ENCODE results near the gene PLA2R1.
"Not testable (repeated sequence)": the region's sequence is repeated elsewhere in the genome, so short reads cannot be mapped to it uniquely, and the experiment has no call there.

PLA2R1 gene

DNA sequence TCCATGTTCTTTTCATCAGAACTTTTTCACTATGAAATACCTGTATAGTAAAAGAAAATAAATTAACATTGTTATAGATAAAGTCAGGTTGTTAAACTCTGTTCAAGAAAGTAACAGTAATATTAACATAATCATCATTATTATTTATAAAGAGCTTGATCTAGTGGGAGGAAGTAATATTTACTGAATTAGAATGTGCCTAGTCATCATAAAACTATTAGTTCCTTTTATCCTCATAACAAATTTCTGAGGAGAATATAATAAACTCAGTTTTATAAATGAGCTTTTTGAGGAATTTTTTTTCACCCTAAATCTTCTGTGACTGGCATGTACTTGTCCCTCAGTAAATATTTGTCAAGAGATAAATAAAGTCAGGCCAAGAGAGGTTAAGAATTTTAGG is 78.4 kb downstream of the PLA2R1 start:
- no peak for DNase-seq (ENCODE audit: low read depth)
- TF ChIP-seq, protein P1, sequence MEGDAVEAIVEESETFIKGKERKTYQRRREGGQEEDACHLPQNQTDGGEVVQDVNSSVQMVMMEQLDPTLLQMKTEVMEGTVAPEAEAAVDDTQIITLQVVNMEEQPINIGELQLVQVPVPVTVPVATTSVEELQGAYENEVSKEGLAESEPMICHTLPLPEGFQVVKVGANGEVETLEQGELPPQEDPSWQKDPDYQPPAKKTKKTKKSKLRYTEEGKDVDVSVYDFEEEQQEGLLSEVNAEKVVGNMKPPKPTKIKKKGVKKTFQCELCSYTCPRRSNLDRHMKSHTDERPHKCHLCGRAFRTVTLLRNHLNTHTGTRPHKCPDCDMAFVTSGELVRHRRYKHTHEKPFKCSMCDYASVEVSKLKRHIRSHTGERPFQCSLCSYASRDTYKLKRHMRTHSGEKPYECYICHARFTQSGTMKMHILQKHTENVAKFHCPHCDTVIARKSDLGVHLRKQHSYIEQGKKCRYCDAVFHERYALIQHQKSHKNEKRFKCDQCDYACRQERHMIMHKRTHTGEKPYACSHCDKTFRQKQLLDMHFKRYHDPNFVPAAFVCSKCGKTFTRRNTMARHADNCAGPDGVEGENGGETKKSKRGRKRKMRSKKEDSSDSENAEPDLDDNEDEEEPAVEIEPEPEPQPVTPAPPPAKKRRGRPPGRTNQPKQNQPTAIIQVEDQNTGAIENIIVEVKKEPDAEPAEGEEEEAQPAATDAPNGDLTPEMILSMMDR (conservative IDR thresholded peaks at IDR 0.05; ENCODE audit: control insufficient read depth, insufficient read depth, low read depth, low read length) = no peak
- H3K4me3 ChIP-seq (ENCODE audit: control insufficient read depth, low read depth, low read length) = no peak overlapping the region

DNA sequence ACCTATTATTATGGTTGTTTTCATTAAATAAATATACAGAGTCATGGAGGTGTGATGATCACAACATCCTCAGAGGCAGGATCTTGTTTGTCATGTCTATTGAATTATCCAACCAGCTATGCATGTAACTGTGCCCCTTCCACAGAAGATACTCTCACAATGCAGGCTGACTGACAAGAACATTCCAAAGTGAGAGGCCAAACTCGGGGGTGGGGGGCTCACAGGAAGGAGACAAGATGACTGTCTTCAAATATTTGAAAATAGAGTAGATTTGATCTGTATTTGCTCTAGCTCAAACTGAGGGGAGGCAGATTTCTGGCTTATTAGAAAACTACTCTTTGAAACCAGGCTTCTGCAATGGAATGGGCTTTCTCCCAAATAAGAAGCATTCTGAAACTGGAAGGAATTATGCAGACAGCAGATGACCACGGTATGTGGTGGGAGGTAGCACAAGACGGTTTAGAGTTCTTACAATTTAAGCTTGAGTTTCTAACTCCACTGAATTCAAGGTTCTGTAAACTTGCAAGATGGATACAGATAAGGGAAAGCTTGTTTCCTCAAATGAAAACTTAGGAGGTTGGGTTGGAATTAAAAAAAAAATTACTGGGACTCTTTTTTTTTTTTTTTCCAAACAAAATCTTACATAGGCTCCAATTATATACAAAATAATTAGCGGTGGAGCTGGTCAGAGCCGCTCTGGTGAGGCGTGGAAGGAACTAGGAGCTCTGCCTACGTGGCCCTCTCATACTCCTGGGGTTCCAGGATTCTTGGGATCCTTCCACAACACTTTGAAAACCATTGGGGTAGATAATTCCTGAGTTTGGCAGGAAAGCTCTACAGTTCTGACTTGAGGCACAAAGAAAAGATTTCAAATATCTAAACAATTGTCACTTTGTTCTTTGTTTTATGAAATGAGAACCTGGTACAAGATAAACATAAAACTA is 79.3 kb downstream of the PLA2R1 start:
- TF ChIP-seq, protein P1 (conservative IDR thresholded peaks at IDR 0.05; ENCODE audit: control insufficient read depth, insufficient read depth, low read depth, low read length) = no peak
- peak; percentile 65 for DNase-seq (ENCODE audit: low read depth)
- H3K4me3 ChIP-seq (ENCODE audit: control insufficient read depth, low read depth, low read length) = no peak overlapping the region

DNA sequence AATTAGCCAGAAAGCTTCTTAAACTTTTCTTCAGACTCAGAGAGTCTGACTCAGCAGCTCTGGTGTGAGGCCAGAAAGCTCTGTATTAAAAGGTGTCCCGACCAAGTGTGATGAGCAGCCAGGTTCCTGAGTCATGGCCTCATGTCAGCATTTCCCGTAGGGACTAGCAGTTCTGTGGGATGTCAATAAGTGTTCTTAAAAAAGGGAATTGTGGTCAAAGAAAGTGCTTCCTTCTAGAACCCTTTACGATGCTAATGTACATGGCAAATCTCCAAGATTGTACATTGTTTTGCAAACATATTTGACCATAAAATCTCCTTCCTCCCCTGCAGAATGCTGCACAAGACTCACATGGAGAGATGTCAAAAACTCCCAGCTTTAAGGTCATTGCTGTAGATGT is 80.1 kb downstream of the PLA2R1 start:
- no peak overlapping the region for H3K4me3 ChIP-seq (ENCODE audit: control insufficient read depth, low read depth, low read length)
- TF ChIP-seq, protein P1 (conservative IDR thresholded peaks at IDR 0.05; ENCODE audit: control insufficient read depth, insufficient read depth, low read depth, low read length) = no peak
- peak; percentile 98 for DNase-seq (ENCODE audit: low read depth)

DNA sequence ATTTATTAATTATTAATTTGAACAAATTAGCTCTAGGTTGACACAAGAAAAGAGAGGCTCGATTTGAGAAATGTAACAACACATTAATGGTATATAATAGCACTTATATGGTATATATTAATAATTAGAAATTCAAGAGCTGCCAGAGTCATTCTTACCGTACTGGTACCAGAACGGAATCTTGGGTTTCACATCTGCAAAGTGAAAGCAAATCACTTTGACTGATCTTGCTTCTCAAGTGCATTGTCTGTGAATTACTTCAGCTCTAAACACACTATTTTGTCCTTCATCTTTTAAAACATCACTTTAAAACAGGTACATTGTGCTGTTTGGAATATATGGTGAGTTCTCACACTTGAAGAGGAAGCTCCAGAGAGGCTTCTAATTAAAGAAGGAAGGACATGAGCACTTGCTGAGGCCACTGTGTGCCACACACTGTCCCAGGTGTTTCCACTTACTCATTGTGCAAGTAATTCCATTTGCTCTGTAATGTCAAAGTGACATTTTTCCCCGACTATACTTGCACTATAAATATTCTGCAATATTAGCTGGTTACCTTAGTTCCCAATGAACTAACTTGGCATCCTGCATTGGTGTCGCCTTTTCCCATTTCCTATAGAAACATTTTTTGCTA is 85.8 kb downstream of the PLA2R1 start:
- DNase-seq (ENCODE audit: low read depth) = no peak
- TF ChIP-seq, protein P1 (conservative IDR thresholded peaks at IDR 0.05; ENCODE audit: control insufficient read depth, insufficient read depth, low read depth, low read length) = no peak
- no peak overlapping the region for H3K4me3 ChIP-seq (ENCODE audit: control insufficient read depth, low read depth, low read length)

DNA sequence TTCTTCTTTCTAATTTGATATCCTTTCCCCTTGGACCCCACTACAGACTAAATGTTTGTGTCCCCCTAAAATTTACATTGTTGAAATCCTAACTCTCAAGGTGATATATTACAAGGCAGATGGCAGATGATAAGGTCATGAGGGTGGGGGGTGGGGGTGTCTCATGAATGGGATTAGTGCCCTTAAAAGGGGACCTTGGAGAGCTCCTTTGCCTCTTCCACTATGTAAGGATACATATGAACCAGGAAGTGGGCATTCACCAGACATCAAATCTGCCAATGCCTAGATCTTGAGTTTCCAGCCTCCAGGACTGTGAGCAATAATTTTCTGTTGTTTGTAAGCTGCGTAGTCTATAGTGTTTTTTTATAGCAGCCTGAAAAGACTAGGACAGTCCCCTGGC is 89.1 kb downstream of the PLA2R1 start:
- no peak for DNase-seq (ENCODE audit: low read depth)
- H3K4me3 ChIP-seq (ENCODE audit: control insufficient read depth, low read depth, low read length) = no peak overlapping the region
- TF ChIP-seq, protein P1 (conservative IDR thresholded peaks at IDR 0.05; ENCODE audit: control insufficient read depth, insufficient read depth, low read depth, low read length) = no peak

DNA sequence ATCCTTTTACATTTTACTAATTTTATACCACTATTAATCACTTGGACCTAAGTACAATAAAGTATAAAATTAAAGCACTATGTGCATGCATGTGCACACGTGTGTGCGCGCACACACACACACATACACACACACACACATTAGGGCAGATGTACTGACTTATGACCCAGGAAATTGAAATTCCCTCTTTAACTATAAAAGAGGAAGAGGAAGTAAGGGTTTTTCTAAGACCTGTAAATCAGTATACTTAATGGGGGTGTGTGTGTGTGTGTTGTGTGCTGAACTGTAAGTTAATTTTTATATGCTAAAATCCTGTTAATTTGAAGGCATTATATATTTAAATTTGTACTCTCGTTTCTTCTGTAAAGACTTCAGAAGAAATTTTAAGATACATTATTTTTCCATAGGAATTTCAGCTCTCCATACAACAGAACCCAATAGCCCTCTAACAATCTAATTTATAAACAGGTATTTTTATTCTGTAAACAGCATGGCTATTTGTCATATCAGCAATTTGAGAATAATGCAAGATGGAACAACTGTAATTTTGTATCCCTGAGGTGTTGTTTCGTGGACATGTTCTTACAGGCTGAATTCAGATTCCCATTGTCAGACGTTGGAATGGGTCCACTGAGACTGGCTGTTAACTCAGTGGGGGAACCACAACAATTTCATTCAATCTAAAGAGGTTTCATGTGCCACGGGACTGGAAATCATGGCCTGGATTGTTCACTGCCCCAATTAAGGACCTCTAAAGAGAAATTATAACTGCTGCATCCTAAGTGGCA is 90.9 kb downstream of the PLA2R1 start:
- TF ChIP-seq, protein P1 (conservative IDR thresholded peaks at IDR 0.05; ENCODE audit: control insufficient read depth, insufficient read depth, low read depth, low read length) = no peak
- no peak for DNase-seq (ENCODE audit: low read depth)
- H3K4me3 ChIP-seq (ENCODE audit: control insufficient read depth, low read depth, low read length) = no peak overlapping the region

DNA sequence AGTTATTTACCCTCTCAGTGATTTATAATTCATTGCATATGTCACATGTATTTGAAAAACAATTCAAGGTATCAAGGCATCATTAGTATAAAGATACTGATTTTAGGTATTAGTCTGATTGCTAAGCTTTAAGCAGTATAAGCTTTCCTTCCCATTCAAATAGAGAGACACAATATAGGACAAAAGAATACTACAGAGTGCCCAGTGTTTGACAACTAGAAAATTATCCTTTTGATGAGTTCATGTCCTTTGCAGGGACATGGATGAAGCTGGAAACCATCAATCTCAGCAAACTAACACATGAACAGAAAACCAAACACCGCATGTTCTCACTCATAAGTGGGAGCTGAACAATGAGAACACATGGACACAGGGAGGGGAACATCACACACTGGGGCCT is 91.9 kb downstream of the PLA2R1 start:
- H3K4me3 ChIP-seq (ENCODE audit: control insufficient read depth, low read depth, low read length); DNase-seq (ENCODE audit: low read depth): not testable (repeated sequence)

Data from fibroblast of mammary gland (primary cell).